ENCODE data around the gene CST4.
A peak's percentile ranks its signal among the peaks of the same experiment; 100 is the strongest.
"Not testable (repeated sequence)": the region's sequence is repeated elsewhere in the genome, so short reads cannot be mapped to it uniquely, and the experiment has no call there.

Gene CST4

GRCh38 chr20:23640018-23640601 is 48.7 kb downstream of the CST4 start:
- DNase-seq: no peak

GRCh38 chr20:23639490-23639958 is 49.3 kb downstream of the CST4 start:
- no peak for DNase-seq

GRCh38 chr20:23638309-23638708 is 50.5 kb downstream of the CST4 start:
- no peak for DNase-seq

GRCh38 chr20:23637282-23638221 is 51.3 kb downstream of the CST4 start, which contains the start of gene CST3:
Gene CST3 (minus strand): TSS chr20:23637955. CDS start chr20:23637862, 93 bp downstream.
- DNase-seq: peak; percentile 69

GRCh38 chr20:23636908-23637281 is 51.9 kb downstream of the CST4 start:
- no peak for DNase-seq

GRCh38 chr20:23636182-23636907 is 52.5 kb downstream of the CST4 start:
- DNase-seq: no peak

- not testable (repeated sequence) for DNase-seq
These were observed 53.1 kb downstream of the CST4 start for GRCh38 chr20:23635768-23636090.

Data from SHP77 treated with DMSO at 0.1 percent for 48 hours (cell line).